Body of pancreas (tissue), 4 donors: ENCODE data around the gene PIAS2.

Experiments
- POLR2A ChIP-seq, 3 donors: fragments of 450-650 bp; IDR thresholded peaks; one replicate each; pipeline ENCODE4 v1.6.1; 2016; ENCODE audit warnings: antibody characterized with exemption in 3 of 3, mild to moderate bottlenecking in 2 of 3
- TF ChIP-seq, protein P1 (sequence below), 7 experiments: fragments of 450-650 bp in 4 of 7; fragments of 200-600 bp in 3 of 7; sonication (generic) in 3 of 7; IDR thresholded peaks; one replicate each; pipeline ENCODE4 v1.5.1; 2016 to 2019; ENCODE audit warnings: antibody characterized with exemption in 7 of 7

DNA sequence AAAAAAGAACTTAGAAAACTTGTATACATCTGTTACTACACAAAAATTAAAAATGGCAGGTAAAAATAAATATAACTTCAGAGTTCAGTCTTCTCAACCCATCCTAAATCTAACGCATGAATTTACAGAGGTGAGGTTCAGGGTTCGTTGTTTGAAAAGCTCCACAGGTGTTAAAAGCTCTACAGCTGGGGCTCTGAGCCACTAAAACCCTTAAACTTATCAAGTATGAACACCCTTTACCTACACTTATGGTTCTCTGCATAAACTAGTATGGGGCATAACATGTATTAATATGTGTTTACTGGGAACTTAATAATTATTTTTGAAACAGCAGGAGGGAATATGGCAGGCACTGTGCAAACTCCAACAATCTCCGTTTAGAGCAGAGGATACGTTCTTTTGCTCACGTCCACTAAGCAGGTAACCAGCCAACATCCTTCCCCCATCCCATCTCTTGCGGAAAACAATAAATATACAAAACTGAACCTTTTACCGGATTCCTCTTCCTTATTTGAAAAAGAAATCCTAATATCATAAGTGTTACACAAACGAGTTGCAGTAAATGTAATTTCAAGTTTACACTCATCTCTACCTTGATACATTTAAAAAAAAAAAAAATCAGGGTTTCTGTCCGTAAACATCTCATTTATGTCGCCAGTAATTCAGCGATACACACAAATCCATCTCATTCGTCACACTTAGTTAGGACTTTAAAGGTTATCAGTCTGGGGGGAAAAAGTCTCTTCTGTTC, 1.3 kb downstream of the PIAS2 start:
- TF ChIP-seq, protein P1, sequence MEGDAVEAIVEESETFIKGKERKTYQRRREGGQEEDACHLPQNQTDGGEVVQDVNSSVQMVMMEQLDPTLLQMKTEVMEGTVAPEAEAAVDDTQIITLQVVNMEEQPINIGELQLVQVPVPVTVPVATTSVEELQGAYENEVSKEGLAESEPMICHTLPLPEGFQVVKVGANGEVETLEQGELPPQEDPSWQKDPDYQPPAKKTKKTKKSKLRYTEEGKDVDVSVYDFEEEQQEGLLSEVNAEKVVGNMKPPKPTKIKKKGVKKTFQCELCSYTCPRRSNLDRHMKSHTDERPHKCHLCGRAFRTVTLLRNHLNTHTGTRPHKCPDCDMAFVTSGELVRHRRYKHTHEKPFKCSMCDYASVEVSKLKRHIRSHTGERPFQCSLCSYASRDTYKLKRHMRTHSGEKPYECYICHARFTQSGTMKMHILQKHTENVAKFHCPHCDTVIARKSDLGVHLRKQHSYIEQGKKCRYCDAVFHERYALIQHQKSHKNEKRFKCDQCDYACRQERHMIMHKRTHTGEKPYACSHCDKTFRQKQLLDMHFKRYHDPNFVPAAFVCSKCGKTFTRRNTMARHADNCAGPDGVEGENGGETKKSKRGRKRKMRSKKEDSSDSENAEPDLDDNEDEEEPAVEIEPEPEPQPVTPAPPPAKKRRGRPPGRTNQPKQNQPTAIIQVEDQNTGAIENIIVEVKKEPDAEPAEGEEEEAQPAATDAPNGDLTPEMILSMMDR (IDR thresholded peaks at IDR 0.05): no peak
- no peak for TF ChIP-seq POLR2A (IDR thresholded peaks at IDR 0.05)
